GM12891 (cell line): ENCODE measurements around the gene FLNC.

ENCODE experiments used
- PAX5 ChIP-seq: IDR thresholded peaks from 2 replicates; pipeline ENCODE4 v1.6.1; 2011; ENCODE audit warnings: low read length, moderate library complexity, mild to moderate bottlenecking; ENCODE audit not compliant: insufficient read depth, severe bottlenecking
- POLR2A ChIP-seq: IDR thresholded peaks from 2 replicates; pipeline ENCODE4 v1.6.1; 2011; ENCODE audit warnings: low read depth, low read length, control low read depth
- POLR2AphosphoS5 ChIP-seq: IDR thresholded peaks from 2 replicates; pipeline ENCODE4 v1.6.1; 2011; ENCODE audit warnings: low read depth, low read length, control low read depth

- TF ChIP-seq POLR2A (no peak), POLR2AphosphoS5 (no peak), PAX5 (no peak)
Observed at GRCh38 chr7:128856001-128856718, 26.0 kb downstream of the FLNC start.
